Epithelial cell of esophagus (primary cell): ENCODE results near the gene USP13.

Experiments used
- DNase-seq: peaks from one replicate; pipeline ENCODE4 v3.0.0; 2010; ENCODE audit warnings: low read depth
- H3K4me3 ChIP-seq: 2 replicates; pipeline ENCODE4 v1.5.1; 2011; ENCODE audit warnings: mild to moderate bottlenecking, low read length, control low read depth
- CTCF ChIP-seq: IDR thresholded peaks from 2 replicates; pipeline ENCODE4 v1.5.1; 2011; ENCODE audit warnings: low read depth, mild to moderate bottlenecking, low read length, control low read depth, inconsistent platforms; ENCODE audit not compliant: insufficient read depth; ENCODE audit errors: missing control alignments

The USP13 gene

GRCh38 chr3:179608931-179609720, 43.7 kb upstream of the USP13 start:
- TF ChIP-seq CTCF: no peak
- no peak for DNase-seq

GRCh38 chr3:179610066-179610465, 42.8 kb upstream of the USP13 start:
- DNase-seq: no peak
- no peak for TF ChIP-seq CTCF
- H3K4me3 ChIP-seq: no peak overlapping the region

More at GRCh38 chr3:179608931-179609720, 43.7 kb upstream of the USP13 start:
- H3K4me3 ChIP-seq: no peak overlapping the region

DNA sequence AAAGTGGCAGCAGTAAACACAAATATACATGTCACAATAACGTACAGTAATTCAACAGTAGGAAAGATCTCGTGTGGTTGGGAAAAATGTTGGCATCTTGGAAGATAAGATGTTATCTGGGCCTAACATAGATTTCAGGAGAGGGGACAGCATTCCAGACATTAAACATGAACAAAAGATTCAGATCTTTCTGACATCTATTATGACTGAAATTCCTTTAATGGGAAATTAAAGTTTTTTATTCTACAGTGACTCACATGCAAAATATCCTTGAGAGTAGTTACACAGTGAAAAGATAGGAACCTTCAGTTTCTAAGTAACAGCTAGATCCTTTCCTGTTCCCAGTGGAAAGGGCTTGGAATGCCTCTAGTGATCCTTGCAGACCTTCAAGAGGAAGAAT, 39.0 kb upstream of the USP13 start:
- DNase-seq: no peak
- no peak overlapping the region for H3K4me3 ChIP-seq
- TF ChIP-seq CTCF: no peak

DNA sequence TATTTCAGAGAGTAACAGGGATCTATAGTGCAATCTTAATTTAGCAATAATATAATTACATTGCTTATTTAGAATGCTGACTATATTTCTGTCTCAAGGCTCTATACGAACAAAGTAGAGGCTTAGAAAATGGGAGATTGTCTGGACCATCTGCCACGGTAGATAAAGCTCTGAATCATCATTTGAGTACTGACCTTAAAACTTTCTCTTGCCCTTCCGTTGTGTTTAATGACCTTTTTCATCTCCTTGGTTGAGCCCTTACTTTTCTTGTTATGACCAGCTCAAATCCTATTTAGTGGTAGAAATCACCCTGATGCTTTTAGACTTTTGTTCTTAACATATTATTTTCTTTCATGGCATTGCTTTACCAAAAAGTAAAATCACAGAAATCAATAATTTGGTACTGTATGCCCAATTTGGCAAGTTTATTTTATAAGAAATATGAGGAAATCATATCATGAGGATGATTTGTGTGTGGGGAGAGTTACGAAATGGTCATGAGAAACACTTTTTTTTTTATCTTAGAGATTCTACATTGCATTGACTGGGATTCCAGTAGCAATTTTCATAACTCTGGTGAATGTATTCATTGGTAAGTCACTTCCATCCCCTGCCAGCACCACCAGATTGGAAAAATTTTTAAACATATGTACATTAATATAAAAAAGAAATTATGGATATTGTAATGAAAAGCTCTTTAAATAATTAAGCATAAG, 37.2 kb upstream of the USP13 start:
- TF ChIP-seq CTCF: no peak
- no peak overlapping the region for H3K4me3 ChIP-seq
- no peak for DNase-seq

- no peak overlapping the region for H3K4me3 ChIP-seq
- TF ChIP-seq CTCF: no peak
- no peak for DNase-seq
Observed at GRCh38 chr3:179622023-179622422, 30.8 kb upstream of the USP13 start.

DNA sequence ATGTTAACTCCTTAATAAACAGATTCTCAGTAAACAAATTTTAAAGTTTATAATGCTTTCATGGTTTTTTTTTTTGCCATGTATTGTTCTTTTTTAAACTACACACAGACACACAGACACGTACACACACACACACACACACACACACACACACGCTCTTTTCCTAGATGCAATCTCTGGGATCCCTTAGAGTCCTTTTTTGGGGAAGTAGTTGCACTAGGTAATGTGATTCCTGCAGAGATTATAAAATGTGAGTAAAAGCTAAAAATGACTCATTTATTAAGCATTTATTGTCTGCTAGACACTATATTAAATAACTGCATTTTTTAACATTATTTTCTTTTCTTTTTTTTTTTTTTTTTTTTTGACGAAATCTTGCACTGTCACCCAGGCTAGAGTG, 28.4 kb upstream of the USP13 start:
- DNase-seq: no peak
- no peak overlapping the region for H3K4me3 ChIP-seq
- TF ChIP-seq CTCF: no peak
